Neural crest cell (in vitro differentiated cells): ENCODE measurements around the gene GTF2IRD1. TPM values are rescaled to one million over a fixed set of nuclear protein-coding genes. Genes with fewer than 3 reads are reported as not detected.
A peak's percentile ranks its signal among the peaks of the same experiment; 100 is the strongest.

Source experiments
- DNase-seq: peaks from one replicate; pipeline ENCODE4 v3.0.0; 2021; ENCODE audit warnings: low read depth, mixed read lengths, low spot score
- H3K27ac Mint-ChIP-seq: one replicate; pipeline ENCODE4 v1.8.0; 2021; ENCODE audit warnings: mild to moderate bottlenecking, mixed read lengths; ENCODE audit not compliant: unreplicated experiment
- H3K27me3 Mint-ChIP-seq: 2 replicates; pipeline ENCODE4 v1.8.0; 2021; ENCODE audit warnings: low read depth, mild to moderate bottlenecking, mixed read lengths
- H3K36me3 Mint-ChIP-seq: 2 replicates; pipeline ENCODE4 v1.8.0; 2021; ENCODE audit warnings: low read depth, mild to moderate bottlenecking, mixed read lengths
- H3K4me1 Mint-ChIP-seq: 2 replicates; pipeline ENCODE4 v1.8.0; 2021; ENCODE audit warnings: mixed read lengths
- H3K4me3 Mint-ChIP-seq: one replicate; pipeline ENCODE4 v1.8.0; 2021; ENCODE audit warnings: mild to moderate bottlenecking, mixed read lengths
- H3K9me3 Mint-ChIP-seq: 2 replicates; pipeline ENCODE4 v1.8.0; 2021; ENCODE audit warnings: mixed read lengths
- total RNA-seq: library from RNA; stranded (reverse); gene quantifications from 2 replicates; pipeline ENCODE4 v1.2.1, GENCODE V29; 2021
- TF ChIP-seq, protein P1 (sequence below): fragments of 200-600 bp; sonication (generic); conservative IDR thresholded peaks from 2 replicates; pipeline ENCODE4 v1.5.0; 2021; ENCODE audit warnings: antibody characterized with exemption, mild to moderate bottlenecking

GTF2IRD1 gene
- total RNA-seq, 1 donor from 2014 or later = 50.1 TPM

DNA sequence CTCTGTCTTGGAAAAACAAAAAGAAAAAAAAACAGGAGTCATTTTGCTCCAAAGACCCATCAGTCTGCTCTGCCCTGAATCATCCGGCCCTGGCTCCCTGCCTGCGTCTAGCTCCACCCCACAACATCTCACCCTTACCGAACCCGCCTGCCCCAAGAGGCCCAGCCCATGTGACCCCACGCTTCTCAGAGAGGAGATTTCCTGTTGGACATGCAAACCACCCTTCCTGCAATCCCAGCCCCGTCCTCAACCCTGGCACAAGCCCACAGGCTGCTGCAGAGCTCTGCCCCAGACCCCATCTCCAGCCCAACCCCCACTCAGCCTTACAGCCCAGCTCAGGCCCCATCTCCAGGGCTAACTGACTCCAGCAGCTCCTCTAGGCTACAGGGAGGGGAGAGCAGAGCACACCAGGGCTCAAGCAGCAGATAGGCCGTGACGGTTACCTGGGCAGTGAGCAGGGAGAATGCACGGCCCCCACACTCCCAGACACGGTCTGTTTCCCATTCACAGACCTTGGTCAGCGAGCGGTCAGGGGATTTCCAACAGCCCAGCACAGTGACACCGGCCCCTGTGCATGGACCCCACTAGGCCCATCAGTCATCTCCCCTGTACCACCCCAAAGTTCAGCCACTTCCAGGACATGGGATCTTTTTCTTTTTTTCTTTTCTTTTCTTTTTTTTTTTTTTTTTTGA lies 133.9 kb downstream of the GTF2IRD1 start:
- H3K4me1 Mint-ChIP-seq = peaks cover 18% of the 10 kb centered on the region
- TF ChIP-seq, protein P1, sequence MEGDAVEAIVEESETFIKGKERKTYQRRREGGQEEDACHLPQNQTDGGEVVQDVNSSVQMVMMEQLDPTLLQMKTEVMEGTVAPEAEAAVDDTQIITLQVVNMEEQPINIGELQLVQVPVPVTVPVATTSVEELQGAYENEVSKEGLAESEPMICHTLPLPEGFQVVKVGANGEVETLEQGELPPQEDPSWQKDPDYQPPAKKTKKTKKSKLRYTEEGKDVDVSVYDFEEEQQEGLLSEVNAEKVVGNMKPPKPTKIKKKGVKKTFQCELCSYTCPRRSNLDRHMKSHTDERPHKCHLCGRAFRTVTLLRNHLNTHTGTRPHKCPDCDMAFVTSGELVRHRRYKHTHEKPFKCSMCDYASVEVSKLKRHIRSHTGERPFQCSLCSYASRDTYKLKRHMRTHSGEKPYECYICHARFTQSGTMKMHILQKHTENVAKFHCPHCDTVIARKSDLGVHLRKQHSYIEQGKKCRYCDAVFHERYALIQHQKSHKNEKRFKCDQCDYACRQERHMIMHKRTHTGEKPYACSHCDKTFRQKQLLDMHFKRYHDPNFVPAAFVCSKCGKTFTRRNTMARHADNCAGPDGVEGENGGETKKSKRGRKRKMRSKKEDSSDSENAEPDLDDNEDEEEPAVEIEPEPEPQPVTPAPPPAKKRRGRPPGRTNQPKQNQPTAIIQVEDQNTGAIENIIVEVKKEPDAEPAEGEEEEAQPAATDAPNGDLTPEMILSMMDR = no peak
- H3K4me3 Mint-ChIP-seq = peak overlapping the region; percentile 45
- DNase-seq = peak; percentile 22
- no peaks in the 10 kb centered on the region for H3K27me3 Mint-ChIP-seq
- peak overlapping the region; percentile 92 for H3K27ac Mint-ChIP-seq
- H3K36me3 Mint-ChIP-seq = peaks cover 2% of the 10 kb centered on the region
- no peaks in the 10 kb centered on the region for H3K9me3 Mint-ChIP-seq

DNA sequence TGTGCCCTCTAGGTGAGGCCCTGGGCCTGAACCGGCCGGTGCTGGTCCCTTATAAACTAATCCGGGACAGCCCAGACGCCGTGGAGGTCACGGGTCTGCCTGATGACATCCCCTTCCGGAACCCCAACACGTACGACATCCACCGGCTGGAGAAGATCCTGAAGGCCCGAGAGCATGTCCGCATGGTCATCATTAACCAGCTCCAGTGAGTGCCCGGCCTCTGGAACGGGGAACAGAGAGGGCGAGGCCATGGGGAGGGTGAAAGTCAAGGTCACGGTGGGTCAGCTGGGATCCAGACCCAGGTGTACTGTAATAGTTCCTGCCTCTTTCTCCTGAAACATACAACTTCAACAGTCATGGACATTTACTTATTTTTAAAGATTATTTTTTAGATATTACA lies 137.1 kb downstream of the GTF2IRD1 start:
- no peak overlapping the region for H3K4me3 Mint-ChIP-seq
- H3K36me3 Mint-ChIP-seq = peaks cover 5% of the 10 kb centered on the region
- H3K27me3 Mint-ChIP-seq = no peaks in the 10 kb centered on the region
- no peak overlapping the region for H3K27ac Mint-ChIP-seq
- TF ChIP-seq, protein P1 = no peak
- no peak for DNase-seq
- no peaks in the 10 kb centered on the region for H3K9me3 Mint-ChIP-seq
- peaks cover 18% of the 10 kb centered on the region for H3K4me1 Mint-ChIP-seq

DNA sequence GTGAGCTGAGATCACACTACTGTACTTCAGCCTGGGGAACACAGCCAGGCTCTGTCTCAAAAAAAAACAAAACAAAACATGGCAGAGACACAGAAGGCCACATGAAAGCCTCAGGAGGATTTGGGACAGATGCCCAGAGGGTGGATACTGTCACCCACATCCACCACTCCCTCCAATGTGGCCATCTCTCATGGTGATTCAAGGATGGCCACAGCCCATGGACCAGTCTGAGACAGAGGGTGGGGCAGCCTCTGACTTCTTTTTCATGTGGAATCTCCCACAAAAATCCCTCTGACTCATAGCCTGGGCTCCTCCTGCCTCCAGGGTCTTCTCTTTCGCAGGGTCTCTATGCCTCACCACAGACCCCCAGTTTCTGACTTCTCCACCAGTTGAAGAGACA lies 144.9 kb downstream of the GTF2IRD1 start:
- TF ChIP-seq, protein P1 = no peak
- no peak for DNase-seq
- Mint-ChIP-seq H3K4me1 (no peaks in the 10 kb centered on the region), H3K27me3 (no peaks in the 10 kb centered on the region), H3K27ac (no peak overlapping the region), H3K4me3 (no peak overlapping the region), H3K36me3 (peaks cover 5% of the 10 kb centered on the region), H3K9me3 (no peaks in the 10 kb centered on the region)

DNA sequence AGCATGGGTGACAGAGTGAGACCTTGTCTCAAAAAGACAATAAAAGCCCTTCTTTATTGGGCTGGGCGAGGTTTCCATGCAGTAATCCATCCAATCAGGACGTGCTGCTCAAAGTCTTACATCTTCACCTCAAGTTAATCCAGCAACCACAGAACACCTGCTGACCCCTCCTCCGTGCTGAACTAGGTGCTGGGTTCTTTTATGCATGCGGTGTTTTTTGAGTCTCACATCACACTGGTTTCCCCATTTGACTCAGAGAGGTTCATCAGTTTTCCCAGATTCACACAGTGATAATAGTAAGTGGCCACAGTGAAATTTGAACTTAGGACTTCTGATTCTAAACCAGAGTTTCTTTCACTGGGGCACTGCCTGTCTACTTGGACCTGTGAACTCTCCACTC lies 145.5 kb downstream of the GTF2IRD1 start:
- DNase-seq = no peak
- Mint-ChIP-seq H3K36me3 (peaks cover 5% of the 10 kb centered on the region), H3K9me3 (no peaks in the 10 kb centered on the region), H3K27me3 (no peaks in the 10 kb centered on the region), H3K4me1 (no peaks in the 10 kb centered on the region), H3K4me3 (no peak overlapping the region), H3K27ac (no peak overlapping the region)
- TF ChIP-seq, protein P1 = no peak

DNA sequence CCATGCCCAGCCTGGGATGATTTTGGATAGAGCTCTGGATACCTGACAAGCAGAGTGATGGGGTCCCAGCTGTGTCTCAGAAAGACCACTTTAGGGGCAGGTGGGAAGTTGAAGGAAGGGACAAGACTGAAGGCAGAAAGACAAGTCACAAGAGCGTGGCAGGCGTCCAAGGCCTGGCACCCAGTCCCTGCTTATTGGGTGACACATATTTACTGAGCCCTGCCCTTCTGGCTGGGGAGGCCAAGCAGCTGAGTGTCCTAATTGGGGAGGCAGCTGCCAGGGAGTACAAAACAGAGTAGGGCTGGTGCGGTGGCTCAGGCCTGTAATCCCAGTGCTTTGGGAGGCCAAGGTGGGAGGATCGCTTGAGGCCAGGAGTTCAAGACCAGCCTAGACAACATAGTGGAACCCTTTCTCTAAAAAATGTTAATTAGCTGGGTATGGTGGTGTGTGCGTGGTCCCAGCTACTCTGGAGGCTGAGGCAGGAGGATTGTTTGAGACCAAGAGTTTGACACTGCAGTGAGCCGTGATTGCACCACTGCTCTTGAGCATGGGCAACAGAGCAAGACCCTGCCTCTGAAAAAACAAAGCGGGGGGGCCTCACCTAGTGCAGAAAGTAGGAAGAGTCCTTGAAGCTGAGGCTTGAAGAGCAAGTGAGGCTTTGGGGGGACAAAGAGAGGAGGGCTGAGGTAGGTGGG lies 150.8 kb downstream of the GTF2IRD1 start:
- Mint-ChIP-seq H3K4me1 (peaks cover 8% of the 10 kb centered on the region), H3K36me3 (no peaks in the 10 kb centered on the region), H3K9me3 (no peaks in the 10 kb centered on the region), H3K27ac (peak overlapping the region; percentile 35), H3K4me3 (no peak overlapping the region), H3K27me3 (no peaks in the 10 kb centered on the region)
- no peak for DNase-seq
- TF ChIP-seq, protein P1 = no peak
